Measurements from ENCODE around the gene PTGER2. TPM values are rescaled to one million over a fixed set of nuclear protein-coding genes. Genes with fewer than 3 reads are reported as not detected.

The PTGER2 gene
- total RNA-seq, 1 donor from 2014 or later = 0.09 TPM

- no peaks in the 10 kb centered on the region for H3K4me1 Mint-ChIP-seq
- H3K27ac Mint-ChIP-seq = no peak overlapping the region
- H3K36me3 Mint-ChIP-seq (ENCODE audit: low read depth) = no peaks in the 10 kb centered on the region
- ChIA-PET CTCF (no interaction called here), POLR2A (no interaction called here)
- no peaks in the 10 kb centered on the region for H3K9me3 Mint-ChIP-seq
- H3K27me3 Mint-ChIP-seq = peaks cover 26% of the 10 kb centered on the region
- intact Hi-C loops (cut with micrococcal nuclease) = loop anchor here (2.0 kb wide), 1 partner anchor 28 kb away; no protein-coding TSS in a partner anchor
- no peak overlapping the region for H3K4me3 Mint-ChIP-seq
- ATAC-seq (ENCODE audit: low read depth) (no peak), DNase-seq (no peak)
- TF ChIP-seq CTCF (IDR thresholded peaks at IDR 0.05) = no peak
These were observed 38.5 kb downstream of the PTGER2 start for GRCh38 chr14:52352569-52352968.

- ChIA-PET CTCF (no interaction called here), POLR2A (no interaction called here)
- no peaks in the 10 kb centered on the region for H3K9me3 Mint-ChIP-seq
- H3K36me3 Mint-ChIP-seq (ENCODE audit: low read depth) = no peaks in the 10 kb centered on the region
- H3K27me3 Mint-ChIP-seq = peaks cover 26% of the 10 kb centered on the region
- TF ChIP-seq CTCF (IDR thresholded peaks at IDR 0.05) = no peak
- no peak for DNase-seq
- H3K27ac Mint-ChIP-seq = no peak overlapping the region
- intact Hi-C loops (cut with micrococcal nuclease) = no loop called here
- H3K4me3 Mint-ChIP-seq = no peak overlapping the region
- ATAC-seq (ENCODE audit: low read depth) = no peak
- no peaks in the 10 kb centered on the region for H3K4me1 Mint-ChIP-seq
These were observed 40.1 kb downstream of the PTGER2 start for GRCh38 chr14:52354242-52354641.

GRCh38 chr14:52355016-52355431 is 40.9 kb downstream of the PTGER2 start:
- no peak for DNase-seq
- Mint-ChIP-seq H3K9me3 (no peaks in the 10 kb centered on the region), H3K27ac (no peak overlapping the region), H3K27me3 (peaks cover 26% of the 10 kb centered on the region), H3K4me3 (no peak overlapping the region), H3K36me3 (ENCODE audit: low read depth) (no peaks in the 10 kb centered on the region), H3K4me1 (no peaks in the 10 kb centered on the region)
- ChIA-PET CTCF (no interaction called here), POLR2A (no interaction called here)
- ATAC-seq (ENCODE audit: low read depth) = no peak
- intact Hi-C loops (cut with micrococcal nuclease) = no loop called here
- no peak for TF ChIP-seq CTCF (IDR thresholded peaks at IDR 0.05)

GRCh38 chr14:52355526-52355925 is 41.4 kb downstream of the PTGER2 start:
- CTCF ChIA-PET = no interaction called here
- H3K36me3 Mint-ChIP-seq (ENCODE audit: low read depth) = no peaks in the 10 kb centered on the region
- POLR2A ChIA-PET = no interaction called here
- H3K4me1 Mint-ChIP-seq = no peaks in the 10 kb centered on the region
- no peaks in the 10 kb centered on the region for H3K9me3 Mint-ChIP-seq
- H3K27me3 Mint-ChIP-seq = peaks cover 26% of the 10 kb centered on the region
- no peak for TF ChIP-seq CTCF (IDR thresholded peaks at IDR 0.05)
- no peak overlapping the region for H3K4me3 Mint-ChIP-seq
- ATAC-seq (ENCODE audit: low read depth) (no peak), DNase-seq (no peak)
- intact Hi-C loops (cut with micrococcal nuclease) = no loop called here
- no peak overlapping the region for H3K27ac Mint-ChIP-seq

GRCh38 chr14:52356025-52356424 is 41.9 kb downstream of the PTGER2 start:
- Mint-ChIP-seq H3K27me3 (peaks cover 26% of the 10 kb centered on the region), H3K27ac (no peak overlapping the region), H3K4me1 (no peaks in the 10 kb centered on the region), H3K9me3 (no peaks in the 10 kb centered on the region), H3K36me3 (ENCODE audit: low read depth) (no peaks in the 10 kb centered on the region), H3K4me3 (no peak overlapping the region)
- ATAC-seq (ENCODE audit: low read depth) (no peak), DNase-seq (no peak)
- POLR2A ChIA-PET = no interaction called here
- CTCF ChIA-PET = no interaction called here
- intact Hi-C loops (cut with micrococcal nuclease) = no loop called here
- no peak for TF ChIP-seq CTCF (IDR thresholded peaks at IDR 0.05)

Data from activated B cell treated with CpG ODN at 0.5 μM for 24 hours (primary cell).